A549 (cell line): Measurements from ENCODE around the gene RBFOX1. TPM values are rescaled to one million over a fixed set of nuclear protein-coding genes. Genes with fewer than 3 reads are reported as not detected.

Experiments
- ATAC-seq, 2 experiments: fragments of 200-7000 bp in 1 of 2; fragments of >200 bp in 1 of 2; cut with Nextera tagmentation in 1 of 2; cut with Tn5 transposase in 1 of 2; 3 replicates each; pipeline versions ENCODE4 v1.8.0 to v1.9.1; 2018 to 2020; ENCODE audit warnings: mild to moderate bottlenecking in 1 of 2, moderate library complexity in 1 of 2
- CTCF ChIA-PET: fragments of 300-600 bp; sonication (Branson Sonifier 250); formaldehyde crosslinking; extraction: SDS; loops from one replicate; lab custom pipeline; 2021; ENCODE audit warnings: antibody characterized with exemption, inconsistent platforms; lab: Yijun Ruan, JAX
- POLR2A ChIA-PET: fragments of 350-600 bp; formaldehyde crosslinking; extraction: SDS; loops from one replicate; lab custom pipeline; 2021; ENCODE audit warnings: antibody characterized with exemption, inconsistent platforms; lab: Yijun Ruan, JAX
- DNase-seq, 2 experiments: peaks; one replicate each; pipeline versions ENCODE4 v3.0.0 to v3.0.0-alpha.2; 2011 to 2016; ENCODE audit warnings: low read depth in 1 of 2, low spot score in 1 of 2
- FAIRE-seq: peaks from 2 replicates; lab custom pipeline; 2011; peaks lifted over from hg19 to GRCh38; lab: Jason Lieb, UNC
- H3K27ac ChIP-seq, 2 experiments: fragments of >200 bp; sonication (Bioruptor Twin); formaldehyde crosslinking; 3 replicates each; pipeline ENCODE4 v1.5.1; 2016 to 2017
- H3K4me1 ChIP-seq: fragments of >200 bp; sonication (Bioruptor Twin); formaldehyde crosslinking; 3 replicates; pipeline ENCODE4 v1.6.1; 2016
- H3K4me2 ChIP-seq: fragments of >200 bp; sonication (Bioruptor Twin); formaldehyde crosslinking; 3 replicates; pipeline ENCODE4 v1.6.1; 2016
- H3K4me3 ChIP-seq: fragments of >200 bp; sonication (Bioruptor Twin); formaldehyde crosslinking; 3 replicates; pipeline ENCODE4 v1.5.1; 2016
- H3K9me3 ChIP-seq: fragments of >200 bp; sonication (Bioruptor Twin); formaldehyde crosslinking; 3 replicates; pipeline ENCODE4 v1.6.1; 2016
- CBX8 ChIP-seq: fragments of 200-600 bp; sonication (generic); IDR thresholded peaks from 2 replicates; pipeline ENCODE4 v1.6.1; 2016
- CHD2 ChIP-seq: fragments of 150-350 bp; IDR thresholded peaks from 2 replicates; pipeline ENCODE4 v1.6.1; 2014; ENCODE audit warnings: low read length; ENCODE audit not compliant: partially characterized antibody
- CHD4 ChIP-seq: fragments of 200-600 bp; sonication (generic); IDR thresholded peaks from 2 replicates; pipeline ENCODE4 v1.6.1; 2016; ENCODE audit warnings: antibody characterized with exemption, mild to moderate bottlenecking, borderline replicate concordance
- E2F6 ChIP-seq: IDR thresholded peaks from 2 replicates; pipeline ENCODE4 v1.6.1; 2012; ENCODE audit warnings: low read depth, borderline replicate concordance
- EHMT2 ChIP-seq: fragments of 200-600 bp; sonication (generic); IDR thresholded peaks from 2 replicates; pipeline ENCODE4 v1.6.1; 2016; ENCODE audit warnings: antibody characterized with exemption, low read depth, mild to moderate bottlenecking, moderate library complexity
- EP300 ChIP-seq, 2 experiments: fragments of >200 bp; sonication (Bioruptor Twin); formaldehyde crosslinking; IDR thresholded peaks; 2 replicates in 1 of 2; 3 replicates in 1 of 2; pipeline ENCODE4 v1.6.1; 2016 to 2017
- FOSL2 ChIP-seq, 2 experiments: fragments of 450-650 bp in 1 of 2; fragments of >200 bp in 1 of 2; sonication (Bioruptor Twin) in 1 of 2; formaldehyde crosslinking; IDR thresholded peaks; 2 replicates each; pipeline versions ENCODE4 v1.5.0 to v1.6.1; 2016 to 2020; ENCODE audit warnings: mild to moderate bottlenecking in 1 of 2, moderate library complexity in 1 of 2
- GATA3 ChIP-seq: IDR thresholded peaks from 2 replicates; pipeline ENCODE4 v1.6.1; 2012; ENCODE audit warnings: borderline replicate concordance
- HDAC2 ChIP-seq: fragments of 200-600 bp; sonication (generic); IDR thresholded peaks from 2 replicates; pipeline ENCODE4 v1.6.1; 2016
- HOXB13 ChIP-seq: fragments of 250-450 bp; sonication (Bioruptor Pico); IDR thresholded peaks from 2 replicates; pipeline ENCODE4 v1.5.0; 2020; ENCODE audit warnings: low read depth, mild to moderate bottlenecking, moderate library complexity
- HOXB5 ChIP-seq: fragments of 250-450 bp; sonication (Bioruptor Pico); IDR thresholded peaks from 2 replicates; pipeline ENCODE4 v1.5.0; 2020; ENCODE audit warnings: mild to moderate bottlenecking, moderate library complexity
- JUNB ChIP-seq: fragments of >200 bp; sonication (Bioruptor Twin); formaldehyde crosslinking; IDR thresholded peaks from 2 replicates; pipeline ENCODE4 v1.6.1; 2016
- KDM5A ChIP-seq: fragments of 200-600 bp; sonication (generic); IDR thresholded peaks from 2 replicates; pipeline ENCODE4 v1.6.1; 2016; ENCODE audit warnings: antibody characterized with exemption, mild to moderate bottlenecking
- MAZ ChIP-seq: fragments of 150-350 bp; IDR thresholded peaks from 2 replicates; pipeline ENCODE4 v1.6.1; 2014; ENCODE audit warnings: antibody characterized with exemption, low read depth, low read length, borderline replicate concordance
- POLR2AphosphoS2 ChIP-seq: conservative IDR thresholded peaks from 2 replicates; pipeline ENCODE4 v1.6.1; 2012; ENCODE audit warnings: low read length, improper control_type of control experiment, inconsistent platforms
- RAD21 ChIP-seq, 2 experiments: fragments of >200 bp in 1 of 2; sonication (Bioruptor Twin) in 1 of 2; formaldehyde crosslinking in 1 of 2; IDR thresholded peaks in 1 of 2; conservative IDR thresholded peaks in 1 of 2; 2 replicates in 1 of 2; 3 replicates in 1 of 2; pipeline ENCODE4 v1.6.1; 2012 to 2018; ENCODE audit warnings: inconsistent platforms in 1 of 2
- REST ChIP-seq: fragments of 200-600 bp; sonication (generic); IDR thresholded peaks from 2 replicates; pipeline ENCODE4 v1.6.1; 2016; ENCODE audit warnings: antibody characterized with exemption, mild to moderate bottlenecking, moderate library complexity
- SMC3 ChIP-seq: fragments of >200 bp; sonication (Bioruptor Twin); formaldehyde crosslinking; IDR thresholded peaks from 3 replicates; pipeline ENCODE4 v1.6.1; 2018; ENCODE audit warnings: inconsistent platforms
- SREBF2 ChIP-seq: fragments of 450-650 bp; IDR thresholded peaks from 2 replicates; pipeline ENCODE4 v1.6.1; 2014; ENCODE audit warnings: mild to moderate bottlenecking, moderate library complexity
- TFCP2L1 ChIP-seq: fragments of 250-450 bp; sonication (Bioruptor Pico); IDR thresholded peaks from 2 replicates; pipeline ENCODE4 v1.5.0; 2021; ENCODE audit warnings: mild to moderate bottlenecking
- ZC3H11A ChIP-seq: fragments of 450-650 bp; IDR thresholded peaks from 2 replicates; pipeline ENCODE4 v1.6.1; 2014; ENCODE audit warnings: antibody characterized with exemption, mild to moderate bottlenecking
- ZFP36 ChIP-seq: fragments of 450-650 bp; IDR thresholded peaks from 2 replicates; pipeline ENCODE4 v1.6.1; 2014; ENCODE audit warnings: borderline replicate concordance; ENCODE audit not compliant: partially characterized antibody
- WGBS: methylation state at CpG from one replicate; pipeline ENCODE4 v1.1.6; 2017; ENCODE audit errors: missing lambda C conversion rate; 5-methylcytosine and 5-hydroxymethylcytosine counted together
- polyA plus RNA-seq, 4 experiments: library from polyadenylated mRNA; depleted of rRNA in 3 of 4; stranded (reverse); fragments of >200 nt; fragmentation: RNase III in 1 of 4; extraction: RNeasy Plus Mini Kit Qiagen cat#74134 plus additional on column Dnase treatment in 1 of 4; gene quantifications; 2 replicates in 3 of 4; 3 replicates in 1 of 4; pipeline ENCODE4 v1.2.3, GENCODE V29; 2011 to 2017
- TF ChIP-seq, protein P1 (sequence below): fragments of 250-450 bp; sonication (Bioruptor Pico); IDR thresholded peaks from 2 replicates; pipeline ENCODE4 v1.5.0; 2021; ENCODE audit warnings: mild to moderate bottlenecking, moderate library complexity, borderline replicate concordance

The RBFOX1 gene
- polyA plus RNA-seq, 2 of the 4 experiments (the other 2 are of a cell fraction): not detected

DNA sequence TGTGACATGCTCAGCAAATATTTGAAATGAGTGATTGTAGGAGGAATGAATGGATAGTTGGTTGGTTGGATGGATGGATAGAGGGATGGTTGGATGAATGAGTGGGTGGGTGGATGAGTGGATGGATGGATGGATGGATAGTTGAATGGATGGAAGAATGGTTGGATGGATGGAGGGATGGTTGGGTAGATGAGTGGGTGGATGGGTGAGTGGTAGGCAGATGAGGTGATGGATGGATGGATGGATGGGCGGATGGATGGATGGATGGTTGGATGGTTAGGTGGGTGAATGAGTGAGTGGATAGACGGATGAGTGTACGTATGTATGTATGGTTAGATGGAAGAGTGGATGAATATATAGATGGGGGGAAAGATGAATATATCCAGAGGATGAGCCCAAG, 137.7 kb downstream of the RBFOX1 start:
- no peaks in the 10 kb centered on the region for H3K4me1 ChIP-seq
- no peak overlapping the region for H3K4me2 ChIP-seq
- CTCF ChIA-PET: no interaction called here
- 0% methylated on average over 3 of the region's 3 CpGs for WGBS
- TF ChIP-seq HDAC2 (no peak), EHMT2 (no peak), TFCP2L1 (no peak), CHD4 (no peak), GATA3 (no peak), RAD21 (conservative IDR thresholded peaks at IDR 0.05 in 1 of 2, IDR thresholded peaks at IDR 0.05 in 1 of 2) (no peak), JUNB (no peak), SREBF2 (no peak), POLR2AphosphoS2 (no peak), KDM5A (no peak), HOXB13 (no peak), E2F6 (no peak), ZFP36 (no peak), EP300 (IDR thresholded peaks at IDR 0.05) (no peak), REST (no peak)
- TF ChIP-seq, protein P1, sequence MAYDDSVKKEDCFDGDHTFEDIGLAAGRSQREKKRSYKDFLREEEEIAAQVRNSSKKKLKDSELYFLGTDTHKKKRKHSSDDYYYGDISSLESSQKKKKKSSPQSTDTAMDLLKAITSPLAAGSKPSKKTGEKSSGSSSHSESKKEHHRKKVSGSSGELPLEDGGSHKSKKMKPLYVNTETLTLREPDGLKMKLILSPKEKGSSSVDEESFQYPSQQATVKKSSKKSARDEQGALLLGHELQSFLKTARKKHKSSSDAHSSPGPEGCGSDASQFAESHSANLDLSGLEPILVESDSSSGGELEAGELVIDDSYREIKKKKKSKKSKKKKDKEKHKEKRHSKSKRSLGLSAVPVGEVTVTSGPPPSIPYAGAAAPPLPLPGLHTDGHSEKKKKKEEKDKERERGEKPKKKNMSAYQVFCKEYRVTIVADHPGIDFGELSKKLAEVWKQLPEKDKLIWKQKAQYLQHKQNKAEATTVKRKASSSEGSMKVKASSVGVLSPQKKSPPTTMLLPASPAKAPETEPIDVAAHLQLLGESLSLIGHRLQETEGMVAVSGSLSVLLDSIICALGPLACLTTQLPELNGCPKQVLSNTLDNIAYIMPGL (CRISPR knock-in tag): no peak
- H3K27ac ChIP-seq: no peak overlapping the region
- DNase-seq (no peak), ATAC-seq (no peak), FAIRE-seq (no peak)
- H3K9me3 ChIP-seq: no peaks in the 10 kb centered on the region
- POLR2A ChIA-PET: no interaction called here
- H3K4me3 ChIP-seq: no peak overlapping the region

GRCh38 chr16:7471268-7471667, 138.6 kb downstream of the RBFOX1 start:
- no peak overlapping the region for H3K27ac ChIP-seq
- 0% methylated on average over 1 of the region's 1 CpG for WGBS
- no peak overlapping the region for H3K4me2 ChIP-seq
- H3K9me3 ChIP-seq: no peaks in the 10 kb centered on the region
- H3K4me3 ChIP-seq: no peak overlapping the region
- CTCF ChIA-PET: interaction anchor here (1.2 kb wide), 1 partner anchor 9 kb away, joined by 3 read pairs; no protein-coding TSS in a partner anchor
- FAIRE-seq: no peak
- POLR2A ChIA-PET: no interaction called here
- H3K4me1 ChIP-seq: no peaks in the 10 kb centered on the region
- TF ChIP-seq HOXB13 (no peak), ZC3H11A (no peak), HOXB5 (CRISPR knock-in tag) (no peak), CHD2 (no peak), EP300 (IDR thresholded peaks at IDR 0.05) (no peak), KDM5A (no peak), CBX8 (no peak), MAZ (no peak), SMC3 (no peak), FOSL2 (IDR thresholded peaks at IDR 0.05) (no peak), FOSL2 (CRISPR knock-in tag; IDR thresholded peaks at IDR 0.05) (no peak)
- TF ChIP-seq, protein P1 (CRISPR knock-in tag): no peak
- no peak for ATAC-seq
- DNase-seq: no peak
